ENCODE data around the gene AP1B1. TPM values are rescaled to one million over a fixed set of nuclear protein-coding genes. Genes with fewer than 3 reads are reported as not detected.

Gene AP1B1
- total RNA-seq, 6 experiments from 2014 or later, result 89.1 to 101 (median 89.9) TPM

DNA sequence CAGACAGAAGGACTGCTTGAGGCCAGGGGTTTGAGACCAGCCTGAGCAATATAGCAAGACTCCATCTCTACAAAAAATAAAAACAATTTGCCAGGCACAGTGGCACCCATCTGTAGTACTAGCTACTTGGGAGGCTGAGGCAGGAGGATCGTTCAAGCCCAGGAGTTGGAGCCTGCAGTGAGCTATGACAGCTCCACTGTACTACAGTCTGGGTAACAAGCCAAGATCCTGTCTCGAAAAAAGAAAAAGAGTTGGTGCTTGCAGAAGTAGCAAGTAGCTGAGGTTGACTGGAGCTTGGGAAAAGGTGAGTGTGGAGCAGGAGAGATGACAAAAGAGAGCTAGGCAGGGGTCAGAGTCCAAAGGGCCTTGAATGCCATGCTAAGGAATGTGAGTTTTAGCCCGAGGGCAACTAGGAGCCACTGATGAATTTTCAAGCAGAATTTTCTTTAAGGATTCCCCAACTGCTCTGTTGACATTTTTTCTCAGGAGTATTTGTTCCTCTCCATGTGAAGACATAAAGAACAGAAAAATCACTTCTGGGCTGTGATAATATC is 3.1 kb downstream of the AP1B1 start:
- H3K27me3 Mint-ChIP-seq (ENCODE audit: insufficient read depth), result no peaks in the 10 kb centered on the region
- H3K27ac Mint-ChIP-seq, result no peak overlapping the region
- no peak overlapping the region for H3K4me3 Mint-ChIP-seq
- TF ChIP-seq, protein P1, sequence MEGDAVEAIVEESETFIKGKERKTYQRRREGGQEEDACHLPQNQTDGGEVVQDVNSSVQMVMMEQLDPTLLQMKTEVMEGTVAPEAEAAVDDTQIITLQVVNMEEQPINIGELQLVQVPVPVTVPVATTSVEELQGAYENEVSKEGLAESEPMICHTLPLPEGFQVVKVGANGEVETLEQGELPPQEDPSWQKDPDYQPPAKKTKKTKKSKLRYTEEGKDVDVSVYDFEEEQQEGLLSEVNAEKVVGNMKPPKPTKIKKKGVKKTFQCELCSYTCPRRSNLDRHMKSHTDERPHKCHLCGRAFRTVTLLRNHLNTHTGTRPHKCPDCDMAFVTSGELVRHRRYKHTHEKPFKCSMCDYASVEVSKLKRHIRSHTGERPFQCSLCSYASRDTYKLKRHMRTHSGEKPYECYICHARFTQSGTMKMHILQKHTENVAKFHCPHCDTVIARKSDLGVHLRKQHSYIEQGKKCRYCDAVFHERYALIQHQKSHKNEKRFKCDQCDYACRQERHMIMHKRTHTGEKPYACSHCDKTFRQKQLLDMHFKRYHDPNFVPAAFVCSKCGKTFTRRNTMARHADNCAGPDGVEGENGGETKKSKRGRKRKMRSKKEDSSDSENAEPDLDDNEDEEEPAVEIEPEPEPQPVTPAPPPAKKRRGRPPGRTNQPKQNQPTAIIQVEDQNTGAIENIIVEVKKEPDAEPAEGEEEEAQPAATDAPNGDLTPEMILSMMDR (IDR thresholded peaks at IDR 0.05), result no peak
- peaks cover 56% of the 10 kb centered on the region for H3K4me1 Mint-ChIP-seq (ENCODE audit: low read depth)
- H3K36me3 Mint-ChIP-seq (ENCODE audit: low read depth), result peaks cover 4% of the 10 kb centered on the region; the same call in 1 of the 2 replicates
- no peaks in the 10 kb centered on the region for H3K9me3 Mint-ChIP-seq
- DNase-seq, result no peak

DNA sequence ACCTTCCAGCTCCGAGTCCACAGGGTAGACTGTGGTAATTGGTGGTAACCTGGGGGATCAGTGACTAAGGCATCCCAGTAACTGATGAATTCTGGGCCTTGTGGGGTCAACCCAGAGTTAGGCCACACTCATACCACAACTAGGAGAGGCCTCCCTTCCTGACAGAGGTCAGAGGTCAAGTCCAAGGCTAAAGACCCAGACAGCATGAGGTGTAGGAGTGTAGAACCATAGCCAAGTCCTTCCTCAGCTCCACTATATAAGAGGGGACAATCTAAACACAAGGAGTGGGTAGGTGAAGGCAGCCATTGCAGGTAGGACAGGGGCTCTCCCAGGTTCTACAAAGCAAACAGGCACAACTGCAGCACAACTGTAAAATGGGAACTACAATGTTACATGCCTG is 4.6 kb downstream of the AP1B1 start:
- Mint-ChIP-seq H3K9me3 (no peaks in the 10 kb centered on the region), H3K27me3 (ENCODE audit: insufficient read depth) (no peaks in the 10 kb centered on the region), H3K27ac (no peak overlapping the region), H3K4me1 (ENCODE audit: low read depth) (peaks cover 67% of the 10 kb centered on the region), H3K36me3 (ENCODE audit: low read depth) (peaks cover 9% of the 10 kb centered on the region; the same call in 1 of the 2 replicates), H3K4me3 (no peak overlapping the region)
- DNase-seq, result no peak
- TF ChIP-seq, protein P1 (IDR thresholded peaks at IDR 0.05), result no peak

DNA sequence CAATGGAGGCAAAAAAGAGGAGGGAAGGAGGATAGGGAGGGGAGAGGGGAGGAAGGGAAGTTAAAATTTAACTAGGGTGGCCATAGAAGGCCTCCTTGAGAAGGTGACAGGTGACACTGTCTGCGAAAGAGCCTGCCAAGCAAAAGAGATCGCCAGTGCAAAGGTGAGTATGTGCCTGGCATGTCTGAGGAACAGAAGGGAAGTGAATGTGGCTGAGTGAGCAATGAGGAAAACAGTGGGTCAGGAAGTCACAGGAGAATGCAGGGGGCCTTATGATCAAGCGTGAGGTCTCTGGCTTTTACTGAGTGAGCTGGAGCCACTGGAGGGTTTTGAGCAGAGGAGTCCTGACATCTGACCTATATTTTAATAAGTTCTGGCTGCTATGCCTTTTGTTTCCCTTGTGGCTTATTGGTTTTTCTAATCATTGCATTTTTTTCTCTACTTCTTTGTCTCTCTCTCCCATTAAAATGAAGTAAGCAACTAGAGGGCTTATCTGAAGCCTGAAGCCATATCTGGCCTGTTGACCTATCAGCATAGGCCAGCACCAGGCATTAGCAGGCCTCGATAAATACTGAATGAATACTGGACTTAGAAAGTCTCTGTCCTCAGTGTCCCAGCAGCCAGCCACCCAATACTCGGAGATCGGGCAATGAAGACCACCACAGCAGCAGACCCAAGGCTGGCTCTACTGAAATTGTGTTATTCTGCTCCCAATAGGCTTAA is 5.6 kb downstream of the AP1B1 start:
- H3K27me3 Mint-ChIP-seq (ENCODE audit: insufficient read depth), result no peaks in the 10 kb centered on the region
- peaks cover 65% of the 10 kb centered on the region for H3K4me1 Mint-ChIP-seq (ENCODE audit: low read depth)
- no peak overlapping the region for H3K4me3 Mint-ChIP-seq
- TF ChIP-seq, protein P1 (IDR thresholded peaks at IDR 0.05), result no peak
- no peaks in the 10 kb centered on the region for H3K9me3 Mint-ChIP-seq
- DNase-seq, result no peak
- H3K27ac Mint-ChIP-seq, result peak overlapping the region; percentile 32; the same call in 1 of the 2 replicates
- H3K36me3 Mint-ChIP-seq (ENCODE audit: low read depth), result peaks cover 9% of the 10 kb centered on the region; the same call in 1 of the 2 replicates

DNA sequence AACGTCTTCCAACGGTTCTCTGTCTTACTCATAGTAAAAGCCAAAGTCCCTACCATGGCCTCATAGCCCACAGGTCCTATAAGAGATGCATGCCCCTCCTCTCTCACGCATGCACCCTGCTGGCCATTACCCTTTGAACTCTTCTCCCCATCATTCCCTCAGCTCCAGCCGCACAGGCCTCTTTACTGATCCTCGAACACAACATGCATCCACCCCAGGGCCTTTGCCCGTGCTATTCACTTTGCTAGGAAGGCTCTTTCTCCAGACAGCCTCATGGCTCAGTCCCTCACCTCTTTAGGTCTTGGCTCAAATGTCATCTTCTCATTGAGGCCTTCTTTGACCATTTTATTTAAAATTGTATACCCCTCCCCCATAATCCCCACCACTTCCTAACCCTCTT is 7.5 kb downstream of the AP1B1 start:
- Mint-ChIP-seq H3K36me3 (ENCODE audit: low read depth) (peaks cover 15% of the 10 kb centered on the region), H3K4me3 (peak overlapping the region; percentile 31; the same call in 1 of the 2 replicates), H3K27me3 (ENCODE audit: insufficient read depth) (no peaks in the 10 kb centered on the region), H3K27ac (peak overlapping the region; percentile 92), H3K9me3 (no peaks in the 10 kb centered on the region), H3K4me1 (ENCODE audit: low read depth) (peaks cover 47% of the 10 kb centered on the region)
- DNase-seq, result no peak
- TF ChIP-seq, protein P1 (IDR thresholded peaks at IDR 0.05), result no peak

DNA sequence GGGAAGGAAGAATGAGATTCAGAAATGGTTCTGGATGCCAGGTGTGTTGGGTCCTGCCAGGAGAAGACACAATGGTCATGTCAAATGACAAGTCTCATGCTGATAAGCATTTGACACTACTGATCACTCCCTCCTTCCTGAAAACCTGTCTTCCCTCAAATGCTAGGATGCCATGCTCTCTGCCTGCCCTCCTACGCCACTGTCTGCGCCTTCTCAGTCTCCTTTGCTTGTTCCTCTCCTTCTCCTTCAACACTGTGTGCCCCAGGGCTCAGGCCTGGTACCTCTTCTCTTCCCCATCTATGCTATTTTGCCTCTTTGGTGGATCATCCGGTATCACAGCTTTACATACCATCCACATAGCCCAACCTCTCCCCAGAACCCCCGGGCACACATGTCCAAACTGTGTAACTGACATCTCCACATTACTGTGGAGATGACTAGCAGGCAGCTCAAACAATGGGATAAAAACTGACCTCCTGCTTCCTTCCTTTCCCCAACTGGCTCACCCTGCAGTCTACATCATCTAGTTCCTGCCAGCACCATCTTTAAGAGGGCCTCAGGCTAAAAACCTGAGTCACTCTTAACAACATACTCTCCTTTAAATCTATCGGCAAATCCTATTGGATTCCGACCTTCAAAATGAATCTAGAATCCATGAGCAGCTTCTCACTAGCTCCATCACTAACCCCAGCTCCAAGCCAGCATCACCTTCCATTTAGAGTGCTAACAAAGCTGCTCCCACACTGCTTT is 8.2 kb downstream of the AP1B1 start:
- TF ChIP-seq, protein P1 (IDR thresholded peaks at IDR 0.05), result no peak
- H3K27ac Mint-ChIP-seq, result peak overlapping the region; percentile 92
- peak overlapping the region; percentile 31 for H3K4me3 Mint-ChIP-seq
- H3K9me3 Mint-ChIP-seq, result no peaks in the 10 kb centered on the region
- peak; percentile 82 for DNase-seq
- no peaks in the 10 kb centered on the region for H3K27me3 Mint-ChIP-seq (ENCODE audit: insufficient read depth)
- H3K4me1 Mint-ChIP-seq (ENCODE audit: low read depth), result peaks cover 40% of the 10 kb centered on the region
- peaks cover 16% of the 10 kb centered on the region for H3K36me3 Mint-ChIP-seq (ENCODE audit: low read depth)
